MM.1S (cell line): Measurements from ENCODE around the gene PTPRR.

Source experiments
- CTCF ChIP-seq: fragments of 300-600 bp; sonication (generic); IDR thresholded peaks from 2 replicates; pipeline ENCODE4 v1.5.1; 2016; ENCODE audit warnings: antibody characterized with exemption, low read length, mixed read lengths
- EZH2 ChIP-seq: fragments of 300-600 bp; sonication (generic); optimal IDR thresholded peaks from 2 replicates; pipeline ENCODE3; 2017; ENCODE audit warnings: low read depth, mild to moderate bottlenecking, antibody characterized with exemption, low read length, mixed read lengths
- EZH2phosphoT487 ChIP-seq: fragments of 300-600 bp; sonication (generic); IDR thresholded peaks from 2 replicates; pipeline ENCODE4 v1.6.1; 2018; ENCODE audit warnings: antibody characterized with exemption, low read length

DNA sequence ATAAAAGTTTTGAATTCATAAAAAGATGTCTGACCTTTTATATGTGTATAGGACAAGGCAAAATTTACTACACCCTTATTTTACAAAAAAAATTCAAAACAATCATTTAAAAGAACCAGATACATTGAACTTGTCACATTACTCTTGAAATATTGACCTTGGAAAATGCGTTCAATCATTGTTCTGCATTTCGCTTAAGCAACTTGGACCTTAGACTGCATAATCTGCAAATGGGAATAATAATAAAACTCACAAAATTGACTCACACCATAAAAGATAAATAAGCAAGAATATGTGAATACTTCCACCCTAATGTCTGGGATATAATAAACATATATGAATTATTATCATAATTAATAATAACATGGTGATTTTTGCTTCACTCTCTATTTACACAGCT, 213.9 kb downstream of the PTPRR start:
- TF ChIP-seq CTCF: no peak
- TF ChIP-seq EZH2: no peak
- no peak for TF ChIP-seq EZH2phosphoT487
